Activated CD8-positive, alpha-beta T cell treated with anti-CD3 and anti-CD28 coated beads for 36 hours (primary cell): ENCODE data around the gene EXOC7. TPM values are rescaled to one million over a fixed set of nuclear protein-coding genes. Genes with fewer than 3 reads are reported as not detected.

Source experiments
- ATAC-seq: fragments of 200-7000 bp; cut with Tn5 transposase; one replicate; pipeline ENCODE4 v1.10.0; 2021; ENCODE audit warnings: mild to moderate bottlenecking, moderate library complexity
- CTCF ChIA-PET: fragments of 350-600 bp; sonication (Branson Sonifier 250); formaldehyde crosslinking; loops from one replicate; lab custom pipeline; 2021; ENCODE audit warnings: antibody characterized with exemption; lab: Charles Lee
- POLR2A ChIA-PET: fragments of 350-600 bp; sonication (Branson Sonifier 250); formaldehyde crosslinking; loops from one replicate; lab custom pipeline; 2021; ENCODE audit warnings: antibody characterized with exemption; lab: Charles Lee
- DNase-seq: peaks from one replicate; pipeline ENCODE4 v3.0.0-alpha.2; 2020
- H3K27ac Mint-ChIP-seq: one replicate; pipeline ENCODE4 v1.8.0; 2021; ENCODE audit warnings: mild to moderate bottlenecking, mixed read lengths
- H3K27me3 Mint-ChIP-seq: one replicate; pipeline ENCODE4 v1.8.0; 2021; ENCODE audit warnings: mixed read lengths
- H3K36me3 Mint-ChIP-seq: one replicate; pipeline ENCODE4 v1.8.0; 2021; ENCODE audit warnings: low read depth, mixed read lengths
- H3K4me1 Mint-ChIP-seq: one replicate; pipeline ENCODE4 v1.8.0; 2021; ENCODE audit warnings: low read depth, mixed read lengths
- H3K4me3 Mint-ChIP-seq: one replicate; pipeline ENCODE4 v1.8.0; 2021; ENCODE audit warnings: mild to moderate bottlenecking, moderate library complexity, mixed read lengths
- H3K9me3 Mint-ChIP-seq: one replicate; pipeline ENCODE4 v1.8.0; 2021; ENCODE audit warnings: mixed read lengths
- intact Hi-C: fragments of 100-400 bp; cut with micrococcal nuclease; formaldehyde crosslinking; loops from one replicate; pipeline ENCODE4 v1.10.0; 2022
- total RNA-seq, 2 experiments: library from RNA; stranded (reverse); gene quantifications; one replicate each; pipeline ENCODE4 v1.2.3, GENCODE V29; 2021
- TF ChIP-seq, protein P1 (sequence below): fragments of 200-600 bp; IDR thresholded peaks from one replicate; pipeline ENCODE4 v1.8.0; 2022; ENCODE audit warnings: antibody characterized with exemption, mild to moderate bottlenecking

Gene EXOC7
- total RNA-seq, 2 experiments from 2014 or later: 53.5 to 64.9 TPM

GRCh38 chr17:76089680-76090516, 13.7 kb downstream of the EXOC7 start:
- intact Hi-C loops: no loop called here
- Mint-ChIP-seq H3K27ac (no peak overlapping the region), H3K4me1 (no peaks in the 10 kb centered on the region), H3K9me3 (no peaks in the 10 kb centered on the region), H3K36me3 (peaks cover 17% of the 10 kb centered on the region), H3K4me3 (no peak overlapping the region), H3K27me3 (no peaks in the 10 kb centered on the region)
- ChIA-PET CTCF (no interaction called here), POLR2A (interaction anchor here (0.8 to 1.9 kb wide), 4 partner anchors 9 to 14 kb away, joined by 3 to 4 read pairs (median 4); partner anchors contain the start of genes EXOC7 and ZACN)
- TF ChIP-seq, protein P1, sequence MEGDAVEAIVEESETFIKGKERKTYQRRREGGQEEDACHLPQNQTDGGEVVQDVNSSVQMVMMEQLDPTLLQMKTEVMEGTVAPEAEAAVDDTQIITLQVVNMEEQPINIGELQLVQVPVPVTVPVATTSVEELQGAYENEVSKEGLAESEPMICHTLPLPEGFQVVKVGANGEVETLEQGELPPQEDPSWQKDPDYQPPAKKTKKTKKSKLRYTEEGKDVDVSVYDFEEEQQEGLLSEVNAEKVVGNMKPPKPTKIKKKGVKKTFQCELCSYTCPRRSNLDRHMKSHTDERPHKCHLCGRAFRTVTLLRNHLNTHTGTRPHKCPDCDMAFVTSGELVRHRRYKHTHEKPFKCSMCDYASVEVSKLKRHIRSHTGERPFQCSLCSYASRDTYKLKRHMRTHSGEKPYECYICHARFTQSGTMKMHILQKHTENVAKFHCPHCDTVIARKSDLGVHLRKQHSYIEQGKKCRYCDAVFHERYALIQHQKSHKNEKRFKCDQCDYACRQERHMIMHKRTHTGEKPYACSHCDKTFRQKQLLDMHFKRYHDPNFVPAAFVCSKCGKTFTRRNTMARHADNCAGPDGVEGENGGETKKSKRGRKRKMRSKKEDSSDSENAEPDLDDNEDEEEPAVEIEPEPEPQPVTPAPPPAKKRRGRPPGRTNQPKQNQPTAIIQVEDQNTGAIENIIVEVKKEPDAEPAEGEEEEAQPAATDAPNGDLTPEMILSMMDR: no peak
- ATAC-seq (no peak), DNase-seq (no peak)

GRCh38 chr17:76088868-76089576, 14.6 kb downstream of the EXOC7 start:
- no peak overlapping the region for H3K4me3 Mint-ChIP-seq
- POLR2A ChIA-PET: interaction anchor here (0.8 to 1.9 kb wide), 3 partner anchors 8 to 11 kb away, joined by 3 to 4 read pairs (median 4); partner anchors contain the start of gene ZACN
- no peak overlapping the region for H3K27ac Mint-ChIP-seq

DNA sequence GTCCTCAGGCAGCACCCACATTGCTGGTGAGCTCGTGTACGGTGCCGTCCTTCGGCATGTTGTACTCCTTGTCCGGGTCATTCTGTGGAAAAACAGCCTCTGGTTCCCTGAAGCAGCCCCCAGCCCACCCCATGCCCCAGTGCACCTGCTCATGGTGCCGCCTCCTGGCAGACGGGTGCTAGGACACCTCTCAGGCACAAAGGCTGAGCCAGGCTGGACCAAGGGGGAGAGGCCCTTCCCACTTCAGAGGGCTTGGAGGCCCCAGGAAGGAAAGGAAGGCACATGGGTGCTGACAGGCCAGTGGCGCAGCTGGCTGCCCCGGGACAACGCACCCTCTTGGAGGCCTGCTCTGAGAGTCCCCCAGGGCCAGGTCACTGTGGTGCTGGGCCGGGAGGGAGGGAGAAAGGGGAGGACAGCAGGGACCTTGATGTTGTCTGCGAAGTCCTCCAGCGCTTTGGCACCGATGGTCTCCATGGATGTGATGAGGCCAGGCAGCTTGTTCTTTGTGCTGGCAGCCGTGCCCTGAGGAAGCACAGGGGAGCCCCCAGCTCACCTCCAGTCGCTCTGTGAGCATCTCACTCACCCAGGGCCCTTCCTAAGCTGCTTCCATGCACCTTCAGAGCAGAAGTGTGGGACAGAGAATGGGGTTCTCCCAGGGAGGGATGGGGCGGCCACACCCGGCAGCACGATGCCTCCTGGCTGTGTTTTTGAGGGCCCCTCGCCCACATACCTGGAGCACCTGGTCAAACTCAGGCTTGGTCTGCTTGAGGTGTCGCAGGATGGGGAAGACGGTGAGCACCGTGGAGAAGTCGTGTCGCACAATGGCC, 15.3 kb downstream of the EXOC7 start:
- Mint-ChIP-seq H3K36me3 (peaks cover 17% of the 10 kb centered on the region), H3K4me1 (no peaks in the 10 kb centered on the region), H3K27me3 (no peaks in the 10 kb centered on the region), H3K9me3 (no peaks in the 10 kb centered on the region), H3K27ac (no peak overlapping the region), H3K4me3 (no peak overlapping the region)
- TF ChIP-seq, protein P1: no peak
- ChIA-PET CTCF (no interaction called here), POLR2A (interaction anchor here (1.3 to 1.9 kb wide), 3 partner anchors 9 to 17 kb away, joined by 3 to 4 read pairs (median 4); partner anchors contain the start of gene ZACN)
- DNase-seq: no peak
- intact Hi-C loops: no loop called here
- no peak for ATAC-seq

More at GRCh38 chr17:76088868-76089576, 14.6 kb downstream of the EXOC7 start:
- Mint-ChIP-seq H3K36me3 (peaks cover 20% of the 10 kb centered on the region), H3K4me1 (no peaks in the 10 kb centered on the region), H3K9me3 (no peaks in the 10 kb centered on the region), H3K27me3 (no peaks in the 10 kb centered on the region)
- DNase-seq: no peak
- CTCF ChIA-PET: no interaction called here
- intact Hi-C loops: no loop called here
- ATAC-seq: no peak
- TF ChIP-seq, protein P1: no peak

DNA sequence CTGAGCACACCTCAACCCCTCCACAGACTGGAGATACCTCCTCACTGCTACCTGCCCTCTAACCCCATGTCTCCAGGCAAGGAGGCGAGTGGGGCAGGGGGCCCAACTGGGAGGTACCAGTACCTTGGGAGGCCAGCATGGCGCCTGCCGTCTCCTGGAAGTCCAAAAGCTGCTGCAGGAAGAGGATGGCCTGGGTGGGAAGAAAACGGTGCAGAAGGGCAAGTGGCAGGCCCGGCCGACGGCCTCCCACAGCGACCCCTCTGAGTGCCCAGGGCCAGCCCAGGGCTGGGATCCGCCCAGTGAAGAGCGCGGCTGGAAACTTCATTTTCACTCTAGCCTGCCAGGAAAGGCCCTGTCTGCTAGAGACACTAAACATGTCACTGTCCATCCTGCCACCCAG, 16.1 kb downstream of the EXOC7 start:
- Mint-ChIP-seq H3K27ac (no peak overlapping the region), H3K4me3 (no peak overlapping the region), H3K9me3 (no peaks in the 10 kb centered on the region), H3K27me3 (no peaks in the 10 kb centered on the region), H3K36me3 (peaks cover 17% of the 10 kb centered on the region), H3K4me1 (no peaks in the 10 kb centered on the region)
- TF ChIP-seq, protein P1: no peak
- POLR2A ChIA-PET: interaction anchor here (1.3 to 1.9 kb wide), 3 partner anchors 12 to 187 kb away, joined by 3 to 6 read pairs (median 3); no protein-coding TSS in a partner anchor
- CTCF ChIA-PET: no interaction called here
- ATAC-seq: no peak
- intact Hi-C loops: no loop called here
- DNase-seq: no peak
